Measurements from ENCODE around the gene ERGIC1. TPM values are rescaled to one million over a fixed set of nuclear protein-coding genes. Genes with fewer than 3 reads are reported as not detected.
A peak's percentile ranks its signal among the peaks of the same experiment; 100 is the strongest.

The ERGIC1 gene
- total RNA-seq, 1 experiment from 2014 or later, result 89.8 TPM

GRCh38 chr5:172886974-172887501 is 53.0 kb downstream of the ERGIC1 start:
- TF ChIP-seq CDX4 (CRISPR knock-in tag; IDR thresholded peaks at IDR 0.05; ENCODE audit: borderline replicate concordance) (no peak), GABPB1 (CRISPR knock-in tag; IDR thresholded peaks at IDR 0.05) (peak; percentile 98), ZNF232 (CRISPR knock-in tag; IDR thresholded peaks at IDR 0.05) (no peak)
- Mint-ChIP-seq H3K36me3 (peaks cover 44% of the 10 kb centered on the region), H3K9me3 (peaks cover 10% of the 10 kb centered on the region), H3K4me1 (peaks cover 6% of the 10 kb centered on the region; the same call in 1 of the 2 replicates), H3K27me3 (ENCODE audit: low read depth) (no peaks in the 10 kb centered on the region), H3K27ac (peak overlapping the region; percentile 23; the same call in 1 of the 2 replicates), H3K4me3 (no peak overlapping the region)
- ChIA-PET POLR2A (no interaction called here), CTCF (no interaction called here)
- DNase-seq (ENCODE audit: low spot score), result no peak
- no peak for ATAC-seq

- no peak for DNase-seq (ENCODE audit: low spot score)
- ChIA-PET CTCF (no interaction called here), POLR2A (no interaction called here)
- peaks cover 7% of the 10 kb centered on the region for H3K9me3 Mint-ChIP-seq
- H3K27ac Mint-ChIP-seq, result no peak overlapping the region
- no peak for TF ChIP-seq FOXK1 (CRISPR knock-in tag; IDR thresholded peaks at IDR 0.05)
- TF ChIP-seq RELA (CRISPR knock-in tag; IDR thresholded peaks at IDR 0.05; ENCODE audit: borderline replicate concordance), result no peak
- TF ChIP-seq E2F4 (CRISPR knock-in tag; IDR thresholded peaks at IDR 0.05; ENCODE audit: borderline replicate concordance, low read depth), result no peak
- TF ChIP-seq MYBL2 (CRISPR knock-in tag; IDR thresholded peaks at IDR 0.05), result no peak
- no peak for TF ChIP-seq NFE2L1 (CRISPR knock-in tag; IDR thresholded peaks at IDR 0.05)
- no peak for TF ChIP-seq E2F5 (CRISPR knock-in tag; IDR thresholded peaks at IDR 0.05)
- no peak for TF ChIP-seq ZSCAN18 (CRISPR knock-in tag; IDR thresholded peaks at IDR 0.05)
- no peak for TF ChIP-seq ZNF512 (CRISPR knock-in tag; IDR thresholded peaks at IDR 0.05; ENCODE audit: borderline replicate concordance)
- no peak for TF ChIP-seq SMAD4 (CRISPR knock-in tag; IDR thresholded peaks at IDR 0.05)
- H3K27me3 Mint-ChIP-seq (ENCODE audit: low read depth), result no peaks in the 10 kb centered on the region
- peaks cover 38% of the 10 kb centered on the region for H3K36me3 Mint-ChIP-seq
- ATAC-seq, result no peak
- H3K4me3 Mint-ChIP-seq, result no peak overlapping the region
- peaks cover 6% of the 10 kb centered on the region; the same call in 1 of the 2 replicates for H3K4me1 Mint-ChIP-seq
Measured at GRCh38 chr5:172887692-172888091, 53.6 kb downstream of the ERGIC1 start.

GRCh38 chr5:172890659-172891058 is 56.6 kb downstream of the ERGIC1 start:
- H3K9me3 Mint-ChIP-seq, result no peaks in the 10 kb centered on the region
- POLR2A ChIA-PET, result no interaction called here
- TF ChIP-seq TEAD4 (CRISPR knock-in tag; IDR thresholded peaks at IDR 0.05) (no peak), FOXK1 (CRISPR knock-in tag; IDR thresholded peaks at IDR 0.05) (no peak), JAZF1 (CRISPR knock-in tag; IDR thresholded peaks at IDR 0.05) (no peak), ZNF416 (CRISPR knock-in tag; IDR thresholded peaks at IDR 0.05) (no peak), NR3C1 (CRISPR knock-in tag; conservative IDR thresholded peaks at IDR 0.05; ENCODE audit: low read depth) (no peak), USF1 (CRISPR knock-in tag; IDR thresholded peaks at IDR 0.05) (no peak), PRDM15 (CRISPR knock-in tag; IDR thresholded peaks at IDR 0.05) (no peak), ZNF281 (CRISPR knock-in tag; IDR thresholded peaks at IDR 0.05) (no peak)

More at GRCh38 chr5:172890659-172891058, 56.6 kb downstream of the ERGIC1 start:
- Mint-ChIP-seq H3K27ac (no peak overlapping the region), H3K27me3 (ENCODE audit: low read depth) (no peaks in the 10 kb centered on the region), H3K4me1 (peaks cover 5% of the 10 kb centered on the region; the same call in 1 of the 2 replicates), H3K36me3 (peaks cover 28% of the 10 kb centered on the region), H3K4me3 (no peak overlapping the region)
- DNase-seq (ENCODE audit: low spot score) (no peak), ATAC-seq (no peak)
- CTCF ChIA-PET, result no interaction called here
